ENCODE data around the gene ZBTB2.
"Not testable (repeated sequence)": the region's sequence is repeated elsewhere in the genome, so short reads cannot be mapped to it uniquely, and the experiment has no call there.

ZBTB2 gene

DNA sequence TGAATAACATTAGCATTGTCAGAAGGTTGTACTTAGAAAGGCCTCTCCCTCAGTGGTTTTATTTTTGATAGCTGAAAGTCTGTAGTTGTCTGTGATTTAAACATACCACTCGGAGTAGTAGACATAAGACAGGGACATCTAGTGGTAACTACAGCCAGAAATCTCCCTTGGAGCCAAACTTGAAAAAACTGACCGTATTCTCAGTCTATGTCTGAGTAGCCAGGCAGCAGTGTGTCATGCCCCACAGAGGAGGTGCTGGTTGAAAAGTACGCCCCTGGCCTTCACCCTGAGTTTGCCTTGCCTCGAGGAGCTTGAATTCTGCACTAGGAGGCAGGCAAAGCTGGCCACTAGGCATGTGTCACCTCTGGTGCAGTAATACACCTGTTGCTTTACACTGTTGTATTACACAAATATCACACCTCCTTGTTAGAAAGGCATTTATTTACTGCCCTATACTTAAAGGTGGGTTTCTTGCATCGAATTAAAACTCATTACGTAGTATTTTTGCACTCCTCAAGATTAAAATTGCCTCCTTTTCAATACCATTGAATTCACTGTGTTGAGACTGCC is 20.8 kb downstream of the ZBTB2 start:
- no peak for DNase-seq (ENCODE audit: low read depth)

DNA sequence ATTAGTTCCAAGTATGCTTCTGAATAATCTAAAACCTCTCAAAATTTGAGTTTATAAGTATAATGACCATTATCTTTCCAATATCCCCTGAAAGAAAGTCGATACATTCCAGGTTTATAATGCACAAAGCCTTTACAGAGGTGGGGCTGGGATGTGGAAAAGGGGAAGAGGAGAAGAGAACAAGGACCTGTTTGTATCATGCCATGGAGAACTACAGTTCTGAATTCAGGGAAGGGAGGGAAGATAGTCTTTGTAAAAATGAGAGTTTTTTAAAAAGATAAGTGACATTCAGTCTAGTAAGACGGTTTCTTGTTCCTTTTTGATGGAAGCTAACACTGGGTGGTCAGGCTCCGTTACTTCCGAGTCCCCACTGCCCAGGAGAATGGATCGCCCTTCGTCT is 26.1 kb downstream of the ZBTB2 start:
- no peak for DNase-seq (ENCODE audit: low read depth)

DNA sequence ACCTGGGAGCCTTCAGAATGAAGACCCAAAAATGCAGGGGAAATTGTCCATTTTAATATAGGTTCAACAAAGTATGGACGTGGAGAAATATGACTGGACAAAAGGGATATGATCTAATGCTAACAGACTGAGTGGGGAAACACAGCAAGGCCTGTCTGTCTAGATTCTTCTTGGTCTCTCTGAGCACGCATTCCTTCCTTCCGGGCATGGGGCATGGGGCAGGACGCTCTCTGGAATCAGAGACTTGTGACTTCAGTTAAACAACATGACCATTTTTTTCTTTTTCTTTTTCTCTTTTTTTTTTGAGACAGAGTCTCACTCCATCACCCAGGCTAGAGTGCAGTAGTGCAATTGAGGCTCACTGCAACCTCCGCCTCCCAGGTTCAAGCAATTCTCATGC is 31.9 kb downstream of the ZBTB2 start:
- DNase-seq (ENCODE audit: low read depth): no peak

DNA sequence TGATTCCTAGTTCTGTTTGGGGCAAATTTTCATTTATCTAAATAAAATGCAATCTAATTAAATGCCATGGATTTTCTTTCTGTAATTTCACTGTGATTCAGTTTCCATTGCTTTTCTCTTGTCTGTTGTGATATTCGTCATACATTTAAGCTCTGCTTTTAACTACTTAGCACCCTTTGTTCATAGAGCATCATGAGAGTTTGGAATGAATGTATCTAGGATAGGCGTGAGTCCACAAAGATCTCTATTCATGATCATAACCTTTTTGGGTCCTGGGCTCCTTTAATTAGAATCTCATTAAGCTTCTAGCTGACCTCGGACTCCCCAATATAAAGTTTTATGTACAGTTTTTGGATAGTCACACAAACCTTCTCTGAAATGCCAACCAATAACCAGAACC is 32.9 kb downstream of the ZBTB2 start:
- DNase-seq (ENCODE audit: low read depth): no peak

DNA sequence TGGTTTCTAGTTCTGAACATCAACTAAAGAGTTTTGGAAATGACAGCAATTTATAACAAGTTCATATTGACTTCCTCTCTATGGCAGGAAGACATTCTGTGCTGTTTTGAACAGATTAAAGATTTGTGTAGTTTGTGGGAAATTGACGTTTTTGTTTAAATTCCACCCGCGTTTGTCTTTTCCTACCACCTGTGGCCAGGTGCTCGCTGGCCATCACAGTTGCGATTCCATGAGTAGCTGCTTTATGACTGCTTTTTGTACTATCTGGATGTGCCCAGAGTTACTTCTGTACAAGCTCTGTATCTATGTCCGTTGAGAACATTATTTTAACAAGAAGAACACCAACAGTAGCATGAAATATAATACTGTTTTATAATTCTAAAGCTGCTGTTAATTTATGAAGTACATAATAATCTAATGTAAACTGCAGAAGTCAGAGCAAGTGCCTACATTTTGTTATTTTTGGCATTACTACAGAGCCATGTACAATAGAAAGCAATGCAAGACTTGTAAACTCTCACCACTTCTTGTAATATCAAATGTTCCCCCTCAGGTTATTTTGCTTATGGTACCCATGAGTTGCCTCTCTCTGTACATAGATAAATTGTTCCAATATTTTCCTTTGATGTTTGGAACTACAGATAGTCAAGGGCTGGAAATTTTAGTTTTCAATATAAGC is 33.5 kb downstream of the ZBTB2 start:
- DNase-seq (ENCODE audit: low read depth): no peak

DNA sequence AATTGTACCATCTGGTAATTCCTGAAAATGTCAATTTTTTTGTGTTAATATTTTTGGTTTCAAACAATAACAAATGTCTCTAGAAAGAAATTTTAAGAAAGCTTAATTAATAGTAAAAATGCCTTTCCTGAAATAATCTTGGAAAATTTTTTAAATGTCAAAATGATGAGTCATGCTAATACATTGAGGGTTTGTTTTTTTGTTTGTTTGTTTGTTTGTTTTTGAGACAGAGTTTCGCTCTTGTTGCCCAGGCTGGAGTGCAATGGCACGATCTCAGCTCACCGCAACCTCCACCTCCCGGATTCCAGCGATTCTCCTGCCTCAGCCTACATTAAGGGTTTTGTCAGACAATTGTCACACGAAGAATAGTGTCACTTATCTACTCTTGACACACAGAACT is 34.4 kb downstream of the ZBTB2 start:
- not testable (repeated sequence) for DNase-seq (ENCODE audit: low read depth)

DNA sequence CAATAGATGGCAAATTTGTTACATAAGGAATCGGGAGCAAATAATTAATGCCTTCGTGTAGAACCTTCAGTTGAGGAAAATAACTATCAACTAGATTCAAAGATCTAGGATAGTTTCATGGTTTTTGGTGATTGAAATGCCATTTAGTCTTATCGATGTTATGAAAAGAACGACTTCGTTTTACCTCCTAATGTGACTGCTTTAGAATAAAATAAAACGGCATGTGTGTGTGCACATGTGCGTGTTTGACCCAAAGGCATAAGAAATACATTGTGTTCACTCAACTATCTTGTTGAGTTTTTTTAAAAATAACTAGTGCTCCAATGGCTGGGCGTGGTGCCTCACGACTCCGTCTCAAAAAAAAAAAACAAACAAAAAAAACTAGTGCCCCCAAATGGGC is 37.6 kb downstream of the ZBTB2 start:
- DNase-seq (ENCODE audit: low read depth): no peak

DNA sequence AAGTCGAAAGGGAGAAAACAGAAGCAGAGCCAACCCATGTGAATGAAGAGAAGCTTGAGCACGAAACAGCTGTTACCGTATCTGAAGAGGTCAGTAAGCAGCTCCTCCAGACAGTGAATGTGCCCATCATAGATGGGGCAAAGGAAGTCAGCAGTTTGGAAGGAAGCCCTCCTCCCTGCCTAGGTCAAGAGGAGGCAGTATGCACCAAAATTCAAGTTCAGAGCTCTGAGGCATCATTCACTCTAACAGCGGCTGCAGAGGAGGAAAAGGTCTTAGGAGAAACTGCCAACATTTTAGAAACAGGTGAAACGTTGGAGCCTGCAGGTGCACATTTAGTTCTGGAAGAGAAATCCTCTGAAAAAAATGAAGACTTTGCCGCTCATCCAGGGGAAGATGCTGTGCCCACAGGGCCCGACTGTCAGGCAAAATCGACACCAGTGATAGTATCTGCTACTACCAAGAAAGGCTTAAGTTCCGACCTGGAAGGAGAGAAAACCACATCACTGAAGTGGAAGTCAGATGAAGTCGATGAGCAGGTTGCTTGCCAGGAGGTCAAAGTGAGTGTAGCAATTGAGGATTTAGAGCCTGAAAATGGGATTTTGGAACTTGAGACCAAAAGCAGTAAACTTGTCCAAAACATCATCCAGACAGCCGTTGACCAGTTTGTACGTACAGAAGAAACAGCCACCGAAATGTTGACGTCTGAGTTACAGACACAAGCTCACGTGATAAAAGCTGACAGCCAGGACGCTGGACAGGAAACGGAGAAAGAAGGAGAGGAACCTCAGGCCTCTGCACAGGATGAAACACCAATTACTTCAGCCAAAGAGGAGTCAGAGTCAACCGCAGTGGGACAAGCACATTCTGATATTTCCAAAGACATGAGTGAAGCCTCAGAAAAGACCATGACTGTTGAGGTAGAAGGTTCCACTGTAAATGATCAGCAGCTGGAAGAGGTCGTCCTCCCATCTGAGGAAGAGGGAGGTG is 38.7 kb downstream of the ZBTB2 start:
- no peak for DNase-seq (ENCODE audit: low read depth)

DNA sequence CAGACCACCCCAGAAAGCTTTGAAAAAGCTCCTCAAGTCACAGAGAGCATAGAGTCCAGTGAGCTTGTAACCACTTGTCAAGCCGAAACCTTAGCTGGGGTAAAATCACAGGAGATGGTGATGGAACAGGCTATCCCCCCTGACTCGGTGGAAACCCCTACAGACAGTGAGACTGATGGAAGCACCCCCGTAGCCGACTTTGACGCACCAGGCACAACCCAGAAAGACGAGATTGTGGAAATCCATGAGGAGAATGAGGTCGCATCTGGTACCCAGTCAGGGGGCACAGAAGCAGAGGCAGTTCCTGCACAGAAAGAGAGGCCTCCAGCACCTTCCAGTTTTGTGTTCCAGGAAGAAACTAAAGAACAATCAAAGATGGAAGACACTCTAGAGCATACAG is 39.6 kb downstream of the ZBTB2 start:
- DNase-seq (ENCODE audit: low read depth): no peak

DNA sequence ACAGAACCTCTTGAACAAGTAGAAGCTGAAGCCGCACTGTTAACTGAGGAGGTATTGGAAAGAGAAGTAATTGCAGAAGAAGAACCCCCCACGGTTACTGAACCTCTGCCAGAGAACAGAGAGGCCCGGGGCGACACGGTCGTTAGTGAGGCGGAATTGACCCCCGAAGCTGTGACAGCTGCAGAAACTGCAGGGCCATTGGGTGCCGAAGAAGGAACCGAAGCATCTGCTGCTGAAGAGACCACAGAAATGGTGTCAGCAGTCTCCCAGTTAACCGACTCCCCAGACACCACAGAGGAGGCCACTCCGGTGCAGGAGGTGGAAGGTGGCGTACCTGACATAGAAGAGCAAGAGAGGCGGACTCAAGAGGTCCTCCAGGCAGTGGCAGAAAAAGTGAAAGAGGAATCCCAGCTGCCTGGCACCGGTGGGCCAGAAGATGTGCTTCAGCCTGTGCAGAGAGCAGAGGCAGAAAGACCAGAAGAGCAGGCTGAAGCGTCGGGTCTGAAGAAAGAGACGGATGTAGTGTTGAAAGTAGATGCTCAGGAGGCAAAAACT is 40.1 kb downstream of the ZBTB2 start:
- DNase-seq (ENCODE audit: low read depth): no peak

DNA sequence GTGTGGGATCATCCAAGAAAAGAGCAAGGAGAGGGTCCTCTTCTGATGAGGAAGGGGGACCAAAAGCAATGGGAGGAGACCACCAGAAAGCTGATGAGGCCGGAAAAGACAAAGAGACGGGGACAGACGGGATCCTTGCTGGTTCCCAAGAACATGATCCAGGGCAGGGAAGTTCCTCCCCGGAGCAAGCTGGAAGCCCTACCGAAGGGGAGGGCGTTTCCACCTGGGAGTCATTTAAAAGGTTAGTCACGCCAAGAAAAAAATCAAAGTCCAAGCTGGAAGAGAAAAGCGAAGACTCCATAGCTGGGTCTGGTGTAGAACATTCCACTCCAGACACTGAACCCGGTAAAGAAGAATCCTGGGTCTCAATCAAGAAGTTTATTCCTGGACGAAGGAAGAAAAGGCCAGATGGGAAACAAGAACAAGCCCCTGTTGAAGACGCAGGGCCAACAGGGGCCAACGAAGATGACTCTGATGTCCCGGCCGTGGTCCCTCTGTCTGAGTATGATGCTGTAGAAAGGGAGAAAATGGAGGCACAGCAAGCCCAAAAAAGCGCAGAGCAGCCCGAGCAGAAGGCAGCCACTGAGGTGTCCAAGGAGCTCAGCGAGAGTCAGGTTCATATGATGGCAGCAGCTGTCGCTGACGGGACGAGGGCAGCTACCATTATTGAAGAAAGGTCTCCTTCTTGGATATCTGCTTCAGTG is 40.8 kb downstream of the ZBTB2 start:
- no peak for DNase-seq (ENCODE audit: low read depth)

DNA sequence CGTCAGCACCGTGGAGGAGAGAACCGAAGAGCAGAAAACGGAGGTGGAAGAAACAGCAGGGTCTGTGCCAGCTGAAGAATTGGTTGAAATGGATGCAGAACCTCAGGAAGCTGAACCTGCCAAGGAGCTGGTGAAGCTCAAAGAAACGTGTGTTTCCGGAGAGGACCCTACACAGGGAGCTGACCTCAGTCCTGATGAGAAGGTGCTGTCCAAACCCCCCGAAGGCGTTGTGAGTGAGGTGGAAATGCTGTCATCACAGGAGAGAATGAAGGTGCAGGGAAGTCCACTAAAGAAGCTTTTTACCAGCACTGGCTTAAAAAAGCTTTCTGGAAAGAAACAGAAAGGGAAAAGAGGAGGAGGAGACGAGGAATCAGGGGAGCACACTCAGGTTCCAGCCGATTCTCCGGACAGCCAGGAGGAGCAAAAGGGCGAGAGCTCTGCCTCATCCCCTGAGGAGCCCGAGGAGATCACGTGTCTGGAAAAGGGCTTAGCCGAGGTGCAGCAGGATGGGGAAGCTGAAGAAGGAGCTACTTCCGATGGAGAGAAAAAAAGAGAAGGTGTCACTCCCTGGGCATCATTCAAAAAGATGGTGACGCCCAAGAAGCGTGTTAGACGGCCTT is 41.6 kb downstream of the ZBTB2 start:
- DNase-seq (ENCODE audit: low read depth): no peak

DNA sequence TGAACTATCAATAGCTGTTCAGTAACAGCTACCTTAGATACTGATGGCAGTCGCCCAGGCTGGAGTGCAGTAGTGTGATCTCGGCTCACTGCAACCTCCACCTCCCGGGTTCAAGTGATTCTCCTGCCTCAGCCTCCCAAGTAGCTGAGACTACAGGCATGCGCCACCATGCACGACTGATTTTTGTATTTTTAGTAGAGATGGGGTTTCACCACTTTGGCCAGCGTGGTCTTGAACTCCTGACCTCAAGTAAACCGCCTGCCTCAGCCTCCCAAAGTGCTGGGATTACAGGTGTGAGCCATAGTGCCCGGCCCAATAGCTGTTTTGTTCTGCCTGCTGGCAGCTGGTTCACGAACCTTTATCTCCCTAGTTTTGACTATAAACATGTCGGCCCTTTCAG is 48.6 kb downstream of the ZBTB2 start:
- DNase-seq (ENCODE audit: low read depth): not testable (repeated sequence)

DNA sequence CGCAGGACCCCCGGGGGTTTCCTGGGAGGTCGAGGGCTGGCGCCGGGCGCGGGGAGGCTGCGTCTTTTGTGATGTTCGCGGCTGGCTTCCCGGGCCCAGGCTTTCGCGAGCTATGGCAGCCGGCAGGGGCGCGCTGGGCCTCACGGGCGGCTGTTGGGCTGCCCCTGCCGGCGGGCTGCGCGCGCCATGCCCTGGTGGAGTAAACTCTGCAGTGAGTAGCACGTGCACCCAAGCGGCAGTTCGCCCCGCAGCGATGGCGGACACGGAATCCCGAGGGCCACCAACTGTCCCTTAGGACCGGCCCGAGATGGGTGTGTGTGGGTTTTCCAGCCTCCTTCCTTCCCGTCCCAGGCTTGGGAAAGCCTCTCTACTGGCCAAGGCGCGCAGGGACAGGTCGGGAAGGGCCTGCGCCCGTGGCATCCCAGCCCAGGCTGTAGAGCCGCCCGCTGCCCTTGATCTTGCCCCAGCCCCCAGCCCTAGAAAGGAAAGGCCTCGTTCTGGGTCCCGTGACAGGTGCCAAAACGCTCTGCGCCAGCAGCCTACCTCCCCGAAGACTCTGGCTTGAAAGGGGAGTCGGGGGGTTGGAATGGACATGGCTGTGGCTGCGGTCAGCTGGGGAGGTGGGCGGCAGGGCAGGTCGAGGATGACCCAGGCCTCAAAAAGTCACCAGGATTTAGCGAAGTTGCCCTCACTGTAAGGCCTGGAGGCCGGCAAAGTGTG is 49.7 kb downstream of the ZBTB2 start:
- no peak for DNase-seq (ENCODE audit: low read depth)

DNA sequence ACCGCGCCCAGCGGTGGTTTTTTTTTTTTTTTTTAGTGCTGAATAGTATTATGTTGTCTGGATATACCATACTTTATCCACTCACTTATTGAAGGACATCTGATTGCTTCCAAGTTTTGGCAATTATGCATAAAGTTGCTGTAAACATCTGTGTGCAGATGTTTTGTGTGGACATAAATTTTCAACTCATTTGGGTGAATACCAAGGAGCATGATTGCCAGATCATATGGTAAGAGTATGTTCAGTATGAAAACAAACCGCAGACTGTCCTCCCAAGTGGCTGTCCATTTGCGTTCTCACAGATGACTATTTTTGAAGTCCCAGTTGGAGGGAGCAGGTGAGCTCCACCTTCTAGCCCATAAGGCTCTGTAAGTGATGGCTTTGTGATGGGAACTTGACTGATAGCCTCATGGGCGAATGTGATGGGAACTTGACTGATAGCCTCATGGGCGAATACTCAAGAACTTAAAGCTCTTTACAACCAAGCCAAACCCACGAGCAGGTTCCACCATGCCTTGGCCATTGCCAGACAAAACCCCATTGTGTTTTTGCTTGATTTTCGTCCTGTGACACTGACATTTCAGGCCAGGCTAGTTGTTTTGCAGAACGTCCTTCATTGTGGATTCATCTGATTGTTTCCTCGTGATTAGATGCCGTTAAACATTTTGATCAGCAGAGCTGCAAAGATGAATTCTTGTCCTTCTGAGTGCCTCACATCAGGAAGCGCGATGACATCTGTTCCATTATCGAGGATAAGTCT is 51.0 kb downstream of the ZBTB2 start:
- DNase-seq (ENCODE audit: low read depth): no peak

DNA sequence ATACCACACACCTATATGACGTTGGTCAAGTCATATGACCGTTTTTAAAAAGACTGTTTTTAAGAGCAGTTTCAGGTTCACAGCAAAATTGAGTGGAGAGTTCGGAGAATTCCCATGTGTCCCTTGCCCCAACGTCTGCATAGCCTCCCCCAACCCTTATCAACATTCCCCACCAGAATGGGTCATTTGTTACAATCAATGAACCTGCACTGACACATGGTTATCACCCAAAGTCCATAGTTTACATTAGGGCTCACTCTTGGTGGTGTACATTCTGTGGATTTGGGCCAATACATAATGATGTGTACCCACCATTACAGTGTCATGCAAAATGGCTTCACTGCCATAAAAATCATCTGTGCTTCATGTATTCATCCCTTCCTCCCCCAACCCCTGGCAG is 52.0 kb downstream of the ZBTB2 start:
- no peak for DNase-seq (ENCODE audit: low read depth)

DNA sequence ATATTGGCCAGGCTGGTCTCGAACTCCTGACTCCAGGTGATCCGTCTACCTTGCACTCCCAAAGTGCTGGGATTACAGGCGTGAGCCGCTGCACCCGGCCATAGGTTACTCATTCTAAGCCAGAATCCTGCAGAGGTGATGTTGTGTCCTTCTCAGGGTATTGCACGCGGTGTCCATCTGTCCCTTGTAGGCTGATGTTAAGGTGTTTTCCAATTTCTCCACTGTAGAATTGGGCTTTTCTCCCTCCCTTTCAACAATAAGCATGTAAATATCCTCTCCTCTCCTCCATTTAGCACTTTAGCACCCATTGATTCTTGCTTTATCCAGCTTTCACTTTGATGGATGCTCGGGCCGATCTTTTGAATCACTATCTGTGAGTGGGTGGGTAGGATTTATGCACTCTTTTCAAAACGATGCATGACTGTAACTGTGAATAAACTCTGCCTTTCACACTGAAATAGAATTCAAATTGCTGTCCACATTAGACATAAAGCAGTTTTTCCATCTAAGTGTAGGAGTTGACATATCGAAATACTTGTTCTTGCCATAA is 52.6 kb downstream of the ZBTB2 start:
- no peak for DNase-seq (ENCODE audit: low read depth)

DNA sequence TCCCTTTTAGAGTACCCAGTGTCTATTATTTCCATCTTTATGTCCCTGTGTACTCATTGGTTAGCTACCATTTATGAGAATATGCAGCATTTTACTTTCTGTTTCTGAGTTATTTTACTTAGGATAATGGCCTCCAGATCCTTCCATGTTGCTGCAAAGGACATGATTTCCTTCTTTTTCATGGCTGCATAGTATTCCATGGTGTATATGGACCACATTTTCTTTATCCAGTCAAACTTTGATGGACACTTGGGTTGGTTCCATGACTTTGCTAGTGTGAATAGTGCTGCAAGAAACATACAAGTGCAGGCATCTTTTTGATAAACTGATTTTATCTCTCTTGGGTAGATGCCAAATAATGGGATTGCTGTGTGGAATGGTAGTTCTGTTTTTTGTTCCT is 55.4 kb downstream of the ZBTB2 start:
- DNase-seq (ENCODE audit: low read depth): no peak

DNA sequence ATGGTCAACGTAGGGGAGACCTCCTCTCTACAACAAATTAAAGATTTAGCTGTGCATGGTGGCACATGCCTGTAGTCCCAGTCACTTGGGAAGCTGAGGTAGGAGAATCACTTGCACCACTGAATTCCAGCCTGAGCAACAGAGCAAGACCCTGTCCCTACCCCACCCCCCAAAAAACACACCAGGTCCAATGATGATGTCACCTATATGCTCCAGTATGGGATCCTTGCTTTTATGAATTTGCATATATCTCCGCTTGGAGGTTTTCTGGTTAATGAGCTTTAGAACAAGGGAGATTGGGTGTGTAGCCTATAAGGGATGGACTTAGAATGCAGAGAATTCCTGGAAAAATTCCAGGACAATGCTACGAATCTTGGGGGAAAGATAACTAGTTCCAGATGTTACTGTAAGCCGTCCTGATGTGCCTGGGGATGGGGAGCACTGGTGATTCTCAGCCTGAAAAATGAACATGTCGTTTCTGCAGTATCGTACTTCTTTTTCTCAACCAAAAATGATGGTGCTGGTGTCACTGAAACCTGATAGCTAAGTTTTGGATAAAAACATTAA is 61.1 kb downstream of the ZBTB2 start:
- DNase-seq (ENCODE audit: low read depth): no peak

DNA sequence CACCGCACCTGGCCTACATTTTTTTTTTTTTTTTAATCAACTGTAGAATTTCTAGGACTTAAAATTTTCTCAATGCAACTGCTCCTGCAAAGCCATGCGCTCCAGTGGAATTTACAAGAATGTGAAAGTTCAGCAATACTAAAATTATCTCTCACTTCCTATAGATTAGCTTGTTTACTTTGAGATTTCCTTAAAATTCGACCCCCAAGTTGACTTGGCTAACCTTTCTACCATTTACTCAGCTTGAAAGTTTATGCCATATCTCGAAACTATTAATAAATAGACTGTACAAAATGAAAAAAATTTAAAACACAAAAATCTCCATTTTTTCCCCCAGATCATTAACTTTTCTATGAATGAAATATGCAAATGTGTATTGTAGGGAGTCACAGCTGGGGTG is 64.3 kb downstream of the ZBTB2 start:
- no peak for DNase-seq (ENCODE audit: low read depth)

All from activated gamma-delta T cell treated with anti-CD3 and anti-CD28 coated beads, Interleukin-2, amount 50 U/mL, for 16 hours (primary cell).